ENCODE measurements around the gene TBC1D1.
"Not testable (repeated sequence)": the region's sequence is repeated elsewhere in the genome, so short reads cannot be mapped to it uniquely, and the experiment has no call there.

The TBC1D1 gene

DNA sequence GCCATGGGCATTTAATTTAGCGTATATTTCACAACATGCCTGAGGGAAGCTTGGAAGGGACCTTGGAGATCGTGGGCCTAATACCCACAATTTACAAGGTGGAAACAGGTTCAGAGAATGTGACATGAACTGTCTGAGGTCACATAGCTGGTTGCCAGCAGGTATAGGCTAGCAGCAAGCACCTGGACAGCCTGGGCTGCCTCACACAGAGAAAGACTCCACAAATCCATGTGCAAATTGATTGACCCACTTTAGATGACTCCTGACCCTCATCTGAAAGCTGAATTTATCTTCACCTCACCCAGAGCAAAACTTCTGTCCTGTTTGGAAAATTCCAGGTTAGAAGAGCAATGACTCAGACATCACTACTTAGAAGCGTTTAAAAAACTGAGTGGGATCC lies 75.2 kb downstream of the TBC1D1 start:
- Mint-ChIP-seq H3K9me3 (no peaks in the 10 kb centered on the region), H3K4me1 (peaks cover 25% of the 10 kb centered on the region), H3K4me3 (no peak overlapping the region), H3K27ac (no peak overlapping the region), H3K27me3 (ENCODE audit: low read depth) (no peaks in the 10 kb centered on the region), H3K36me3 (ENCODE audit: low read depth) (no peaks in the 10 kb centered on the region)
- TF ChIP-seq, protein P1, sequence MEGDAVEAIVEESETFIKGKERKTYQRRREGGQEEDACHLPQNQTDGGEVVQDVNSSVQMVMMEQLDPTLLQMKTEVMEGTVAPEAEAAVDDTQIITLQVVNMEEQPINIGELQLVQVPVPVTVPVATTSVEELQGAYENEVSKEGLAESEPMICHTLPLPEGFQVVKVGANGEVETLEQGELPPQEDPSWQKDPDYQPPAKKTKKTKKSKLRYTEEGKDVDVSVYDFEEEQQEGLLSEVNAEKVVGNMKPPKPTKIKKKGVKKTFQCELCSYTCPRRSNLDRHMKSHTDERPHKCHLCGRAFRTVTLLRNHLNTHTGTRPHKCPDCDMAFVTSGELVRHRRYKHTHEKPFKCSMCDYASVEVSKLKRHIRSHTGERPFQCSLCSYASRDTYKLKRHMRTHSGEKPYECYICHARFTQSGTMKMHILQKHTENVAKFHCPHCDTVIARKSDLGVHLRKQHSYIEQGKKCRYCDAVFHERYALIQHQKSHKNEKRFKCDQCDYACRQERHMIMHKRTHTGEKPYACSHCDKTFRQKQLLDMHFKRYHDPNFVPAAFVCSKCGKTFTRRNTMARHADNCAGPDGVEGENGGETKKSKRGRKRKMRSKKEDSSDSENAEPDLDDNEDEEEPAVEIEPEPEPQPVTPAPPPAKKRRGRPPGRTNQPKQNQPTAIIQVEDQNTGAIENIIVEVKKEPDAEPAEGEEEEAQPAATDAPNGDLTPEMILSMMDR (IDR thresholded peaks at IDR 0.05; ENCODE audit: unreplicated experiment in 3 of 3), result no peak

DNA sequence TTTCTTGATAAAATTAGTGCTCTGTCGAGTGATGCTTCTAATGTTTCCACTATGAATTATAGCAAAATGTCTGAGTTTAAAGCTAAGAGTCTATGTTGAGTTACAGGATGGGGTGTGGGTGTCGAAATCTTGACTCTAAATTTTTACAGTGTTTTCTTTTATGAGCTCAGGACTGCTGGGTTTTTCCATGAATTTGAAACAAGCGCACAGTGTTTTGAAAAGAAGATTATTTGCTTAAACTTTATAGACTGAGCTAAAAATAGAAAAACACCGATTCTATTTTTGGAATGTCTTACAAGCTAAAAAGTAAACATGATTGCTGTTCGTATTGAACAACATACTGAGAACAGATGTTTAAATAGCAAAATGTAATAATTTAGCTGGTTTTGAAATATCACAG lies 76.9 kb downstream of the TBC1D1 start:
- peaks cover 3% of the 10 kb centered on the region for H3K9me3 Mint-ChIP-seq
- H3K27ac Mint-ChIP-seq, result peak overlapping the region; percentile 36 to 78 (median 40)
- H3K27me3 Mint-ChIP-seq (ENCODE audit: low read depth), result no peaks in the 10 kb centered on the region
- TF ChIP-seq, protein P1 (IDR thresholded peaks at IDR 0.05; ENCODE audit: unreplicated experiment in 3 of 3), result no peak
- peaks cover 14% of the 10 kb centered on the region for H3K4me1 Mint-ChIP-seq
- no peaks in the 10 kb centered on the region for H3K36me3 Mint-ChIP-seq (ENCODE audit: low read depth)
- peak overlapping the region in 2 of 3 experiments; percentile 30 to 59 for H3K4me3 Mint-ChIP-seq

DNA sequence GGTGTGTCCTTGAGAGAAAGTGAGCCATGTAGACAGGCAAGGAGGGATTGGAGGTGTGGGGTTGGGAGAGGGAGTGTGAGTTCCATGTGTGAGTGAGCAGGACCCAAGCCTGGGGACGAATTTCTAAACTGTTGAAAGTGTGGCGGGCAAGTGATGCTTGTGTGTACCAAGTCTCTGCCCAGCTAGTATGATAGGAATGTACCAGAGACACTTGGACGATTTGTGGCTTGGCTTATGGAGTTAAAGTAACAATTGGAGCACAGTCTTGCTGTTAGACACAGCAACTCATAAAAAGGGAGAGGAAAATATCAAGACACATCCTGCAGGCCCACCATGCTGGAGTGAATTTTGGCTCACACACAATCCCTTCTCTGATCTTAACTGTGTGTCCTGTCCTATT lies 77.9 kb downstream of the TBC1D1 start:
- no peak overlapping the region for H3K4me3 Mint-ChIP-seq
- no peaks in the 10 kb centered on the region for H3K36me3 Mint-ChIP-seq (ENCODE audit: low read depth)
- H3K27me3 Mint-ChIP-seq (ENCODE audit: low read depth), result no peaks in the 10 kb centered on the region
- no peak overlapping the region for H3K27ac Mint-ChIP-seq
- peaks cover 14% of the 10 kb centered on the region for H3K4me1 Mint-ChIP-seq
- H3K9me3 Mint-ChIP-seq, result peaks cover 3% of the 10 kb centered on the region
- TF ChIP-seq, protein P1 (IDR thresholded peaks at IDR 0.05; ENCODE audit: unreplicated experiment in 3 of 3), result no peak

DNA sequence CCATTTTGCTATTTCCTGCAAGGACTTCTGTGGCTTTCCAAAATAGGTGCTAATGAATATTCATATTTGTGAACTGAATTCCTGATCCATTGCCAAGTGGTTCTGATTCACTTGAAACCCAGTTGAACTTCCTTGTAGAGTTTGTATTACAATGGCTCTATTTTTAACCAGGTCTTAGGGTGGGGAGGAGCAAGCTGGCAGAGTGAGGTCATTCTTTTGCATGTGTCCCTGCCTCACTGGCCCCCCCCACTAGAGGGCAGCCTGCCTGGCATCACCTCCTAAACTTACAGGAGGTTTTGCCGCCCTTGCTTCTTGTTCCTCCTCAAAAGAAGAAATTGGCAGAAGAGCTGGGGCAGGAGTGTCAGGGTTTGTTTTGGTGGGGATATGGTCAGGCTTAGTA lies 79.8 kb downstream of the TBC1D1 start:
- Mint-ChIP-seq H3K9me3 (peaks cover 3% of the 10 kb centered on the region), H3K27ac (peak overlapping the region in 1 of 3 experiments; percentile 33), H3K4me3 (no peak overlapping the region), H3K36me3 (ENCODE audit: low read depth) (no peaks in the 10 kb centered on the region), H3K27me3 (ENCODE audit: low read depth) (no peaks in the 10 kb centered on the region), H3K4me1 (peaks cover 14% of the 10 kb centered on the region)
- TF ChIP-seq, protein P1 (IDR thresholded peaks at IDR 0.05; ENCODE audit: unreplicated experiment in 3 of 3), result no peak

DNA sequence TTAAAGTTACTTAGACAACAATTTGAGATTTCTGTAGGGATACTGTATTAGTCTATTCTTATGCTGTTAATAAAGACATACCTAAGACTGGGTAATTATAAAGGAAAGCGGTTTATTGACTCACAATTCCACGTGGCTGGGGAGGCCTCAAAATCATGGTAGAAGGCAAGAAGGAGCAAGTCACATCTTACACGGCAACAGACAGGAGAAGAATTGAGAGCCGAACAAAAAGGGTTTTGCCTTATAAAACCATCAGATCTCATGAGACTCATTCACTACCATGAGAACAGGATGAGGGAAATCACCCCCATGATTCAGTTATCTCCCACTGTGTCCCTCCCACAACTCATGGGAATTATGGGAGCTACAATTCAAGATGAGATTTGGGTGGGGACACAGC lies 80.3 kb downstream of the TBC1D1 start:
- no peaks in the 10 kb centered on the region for H3K27me3 Mint-ChIP-seq (ENCODE audit: low read depth)
- no peaks in the 10 kb centered on the region for H3K36me3 Mint-ChIP-seq (ENCODE audit: low read depth)
- TF ChIP-seq, protein P1 (IDR thresholded peaks at IDR 0.05; ENCODE audit: unreplicated experiment in 3 of 3), result no peak
- no peak overlapping the region for H3K27ac Mint-ChIP-seq
- H3K4me3 Mint-ChIP-seq, result no peak overlapping the region
- H3K9me3 Mint-ChIP-seq, result peaks cover 3% of the 10 kb centered on the region
- H3K4me1 Mint-ChIP-seq, result peaks cover 14% of the 10 kb centered on the region

DNA sequence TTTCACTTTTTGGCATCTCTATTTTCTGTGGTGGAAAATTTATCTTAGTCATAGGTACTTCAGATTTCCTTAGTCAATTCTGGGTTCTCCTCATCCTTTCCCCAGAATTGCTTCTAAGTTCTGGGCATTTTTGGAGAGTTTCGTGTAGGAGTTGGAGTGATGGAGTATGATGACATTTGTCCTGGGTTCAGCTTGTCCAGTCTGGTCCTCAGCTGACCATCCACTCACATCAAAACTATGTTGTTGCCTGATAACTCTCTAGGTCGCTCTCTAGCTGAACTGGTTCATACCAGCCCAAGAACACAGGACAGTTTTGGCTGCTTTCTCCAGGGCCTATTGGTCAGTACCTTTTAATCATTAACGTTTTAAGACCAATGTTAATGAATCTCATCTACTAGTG lies 82.6 kb downstream of the TBC1D1 start:
- H3K4me3 Mint-ChIP-seq, result no peak overlapping the region
- no peaks in the 10 kb centered on the region for H3K36me3 Mint-ChIP-seq (ENCODE audit: low read depth)
- TF ChIP-seq, protein P1 (IDR thresholded peaks at IDR 0.05; ENCODE audit: unreplicated experiment in 3 of 3), result no peak
- no peak overlapping the region for H3K27ac Mint-ChIP-seq
- H3K27me3 Mint-ChIP-seq (ENCODE audit: low read depth), result no peaks in the 10 kb centered on the region
- H3K9me3 Mint-ChIP-seq, result peaks cover 3% of the 10 kb centered on the region
- peaks cover 11% of the 10 kb centered on the region for H3K4me1 Mint-ChIP-seq

DNA sequence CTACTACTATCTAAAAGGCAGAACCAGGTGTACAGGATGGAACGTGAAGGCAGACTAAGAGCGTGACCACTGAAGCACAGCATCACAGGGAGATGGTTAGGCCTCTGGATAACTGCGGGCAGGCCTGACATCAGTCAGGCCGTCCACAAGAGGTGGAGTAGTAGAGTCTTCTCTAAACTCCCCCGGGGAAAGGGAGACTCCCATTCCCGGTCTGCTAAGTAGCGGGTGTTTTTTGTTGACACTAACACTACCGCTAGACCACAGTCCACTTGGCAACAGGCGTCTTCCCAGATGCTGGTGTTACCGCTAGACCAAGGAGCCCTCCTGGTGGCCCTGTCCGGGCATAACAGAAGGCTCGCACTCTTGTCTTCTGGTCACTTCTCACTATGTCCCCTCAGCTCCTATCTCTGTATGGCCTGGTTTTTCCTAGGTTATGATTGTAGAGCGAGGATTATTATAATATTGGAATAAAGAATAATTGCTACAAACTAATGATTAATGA lies 84.5 kb downstream of the TBC1D1 start:
- H3K27me3 Mint-ChIP-seq (ENCODE audit: low read depth); H3K9me3 Mint-ChIP-seq: not testable (repeated sequence)
- peaks cover 17% of the 10 kb centered on the region for H3K4me1 Mint-ChIP-seq

More for the DNA sequence above, 84.5 kb downstream of the TBC1D1 start:
- Mint-ChIP-seq H3K4me3 (peak overlapping the region; percentile 19 to 64 (median 56)), H3K27ac (peak overlapping the region in 2 of 3 experiments; percentile 2 to 25)
- H3K36me3 Mint-ChIP-seq (ENCODE audit: low read depth), result not testable (repeated sequence)

Data from nephron (organoid).